Epithelial cell of esophagus (primary cell): ENCODE results near the gene PCTP.

Experiments used
- DNase-seq: peaks from one replicate; pipeline ENCODE4 v3.0.0; 2010; ENCODE audit warnings: low read depth
- H3K4me3 ChIP-seq: 2 replicates; pipeline ENCODE4 v1.5.1; 2011; ENCODE audit warnings: mild to moderate bottlenecking, low read length, control low read depth
- CTCF ChIP-seq: IDR thresholded peaks from 2 replicates; pipeline ENCODE4 v1.5.1; 2011; ENCODE audit warnings: low read depth, mild to moderate bottlenecking, low read length, control low read depth, inconsistent platforms; ENCODE audit not compliant: insufficient read depth; ENCODE audit errors: missing control alignments

Gene PCTP

GRCh38 chr17:55727920-55728319 is 22.9 kb upstream of the PCTP start:
- TF ChIP-seq CTCF = no peak
- H3K4me3 ChIP-seq = no peak overlapping the region
- DNase-seq = peak; percentile 49

- no peak overlapping the region for H3K4me3 ChIP-seq
- DNase-seq = no peak
- TF ChIP-seq CTCF = no peak
These were observed 22.5 kb upstream of the PCTP start for GRCh38 chr17:55728361-55728760.

- H3K4me3 ChIP-seq = no peak overlapping the region
- DNase-seq = no peak
- TF ChIP-seq CTCF = no peak
These were observed 22.0 kb upstream of the PCTP start for GRCh38 chr17:55728833-55729232.

- no peak for TF ChIP-seq CTCF
These were observed 21.4 kb upstream of the PCTP start for GRCh38 chr17:55729484-55729883.

GRCh38 chr17:55730380-55730779 is 20.5 kb upstream of the PCTP start:
- H3K4me3 ChIP-seq = no peak overlapping the region
- TF ChIP-seq CTCF = no peak
- no peak for DNase-seq

More at GRCh38 chr17:55729484-55729883, 21.4 kb upstream of the PCTP start:
- no peak overlapping the region for H3K4me3 ChIP-seq
- DNase-seq = no peak

- TF ChIP-seq CTCF = no peak
- H3K4me3 ChIP-seq = no peak overlapping the region
- no peak for DNase-seq
These were observed 20.0 kb upstream of the PCTP start for GRCh38 chr17:55730808-55731207.

GRCh38 chr17:55731586-55732250 is 19.1 kb upstream of the PCTP start:
- no peak overlapping the region for H3K4me3 ChIP-seq
- DNase-seq = no peak
- TF ChIP-seq CTCF = no peak
